GM12878 (cell line): ENCODE results near the gene HIRA. TPM values are rescaled to one million over a fixed set of nuclear protein-coding genes. Genes with fewer than 3 reads are reported as not detected.

ENCODE experiments used
- ATAC-seq: fragments of 200-7000 bp; cut with Tn5 transposase; 3 replicates; pipeline ENCODE4 v1.9.1; 2020; ENCODE audit warnings: mild to moderate bottlenecking, moderate library complexity
- BruUV-seq: library from RNA; stranded (reverse); fragments of 400-500 nt; replicated peaks from 2 replicates; lab custom pipeline; 2021; lab: Mats Ljungman, UMichigan
- CTCF ChIA-PET: fragments of 300-600 bp; sonication (Branson Sonifier 250); formaldehyde crosslinking; extraction: SDS; loops from one replicate; lab custom pipeline; 2021; ENCODE audit warnings: inconsistent platforms; lab: Yijun Ruan, JAX
- POLR2A ChIA-PET: fragments of 350-600 bp; formaldehyde crosslinking; extraction: SDS; loops from one replicate; lab custom pipeline; 2021; ENCODE audit warnings: inconsistent platforms; lab: Charles Lee
- RAD21 ChIA-PET: fragments of 300-600 bp; sonication (Branson Sonifier 250); formaldehyde crosslinking; loops from one replicate; lab custom pipeline; 2023; ENCODE audit warnings: antibody characterized with exemption; ENCODE audit not compliant: unreplicated experiment; lab: Charles Lee
- SMC1A ChIA-PET: fragments of 300-600 bp; sonication (Branson Sonifier 250); formaldehyde crosslinking; loops from one replicate; lab custom pipeline; 2023; ENCODE audit not compliant: unreplicated experiment, uncharacterized antibody; lab: Charles Lee
- DNase-seq: peaks from one replicate; pipeline ENCODE4 v3.0.0-alpha.2; 2011; ENCODE audit warnings: low read depth, low spot score
- FAIRE-seq: peaks from 3 replicates; lab custom pipeline; 2011; peaks lifted over from hg19 to GRCh38; lab: Jason Lieb, UNC
- H2AFZ ChIP-seq: 2 replicates; pipeline ENCODE4 v1.6.0; 2011; ENCODE audit warnings: low read depth, low read length, control low read depth; ENCODE audit not compliant: control insufficient read depth
- H3K27ac ChIP-seq: 2 replicates; pipeline ENCODE4 v1.5.1; 2011; ENCODE audit warnings: control low read depth; ENCODE audit not compliant: control insufficient read depth, insufficient read depth
- H3K27me3 ChIP-seq, 2 experiments: replicated peaks in 1 of 2; 2 replicates each; pipeline versions ENCODE4 v1.6.0 to v1.6.1; 2011; ENCODE audit warnings: low read length in 1 of 2; ENCODE audit not compliant: control insufficient read depth in 2 of 2, insufficient read depth in 2 of 2
- H3K36me3 ChIP-seq, 2 experiments: 2 replicates each; pipeline ENCODE4 v1.5.1; 2011; ENCODE audit warnings: low read length in 1 of 2; ENCODE audit not compliant: control insufficient read depth in 2 of 2, insufficient read depth in 2 of 2
- H3K4me1 ChIP-seq: 2 replicates; pipeline ENCODE4 v1.6.1; 2011; ENCODE audit warnings: mild to moderate bottlenecking, low read length, moderate library complexity, mixed read lengths; ENCODE audit not compliant: control insufficient read depth, insufficient read depth
- H3K4me2 ChIP-seq: 2 replicates; pipeline ENCODE4 v1.6.0; 2011; ENCODE audit warnings: control low read depth; ENCODE audit not compliant: control insufficient read depth, insufficient read depth
- H3K4me3 ChIP-seq: fragments of 200-600 bp; sonication (generic); 2 replicates; pipeline ENCODE4 v1.5.1; 2016
- H3K79me2 ChIP-seq: 2 replicates; pipeline ENCODE4 v1.6.0; 2011; ENCODE audit warnings: low read length; ENCODE audit not compliant: control insufficient read depth, insufficient read depth
- H3K9ac ChIP-seq: 2 replicates; pipeline ENCODE4 v1.8.0; 2011; ENCODE audit warnings: low read length, control low read depth, mixed read lengths; ENCODE audit not compliant: control insufficient read depth, insufficient read depth
- H3K9me3 ChIP-seq: replicated peaks from 3 replicates; pipeline ENCODE4 v1.5.1; 2011; ENCODE audit warnings: mild to moderate bottlenecking, low read length; ENCODE audit not compliant: control insufficient read depth, insufficient read depth
- H4K20me1 ChIP-seq: 2 replicates; pipeline ENCODE4 v1.6.0; 2011; ENCODE audit not compliant: control insufficient read depth, insufficient read depth
- ATF7 ChIP-seq: fragments of 450-650 bp; IDR thresholded peaks from 2 replicates; pipeline ENCODE4 v1.6.1; 2016; ENCODE audit warnings: low read depth, mild to moderate bottlenecking
- BMI1 ChIP-seq: fragments of 450-650 bp; IDR thresholded peaks from 2 replicates; pipeline ENCODE4 v1.6.1; 2016; ENCODE audit warnings: mild to moderate bottlenecking, moderate library complexity, borderline replicate concordance
- BRCA1 ChIP-seq: IDR thresholded peaks from 2 replicates; pipeline ENCODE4 v1.6.1; 2011; ENCODE audit warnings: low read depth, low read length, improper control_type of control experiment
- CHD2 ChIP-seq: IDR thresholded peaks from 2 replicates; pipeline ENCODE4 v1.6.1; 2011; ENCODE audit warnings: low read depth, low read length, improper control_type of control experiment, borderline replicate concordance
- CREB1 ChIP-seq: IDR thresholded peaks from 2 replicates; pipeline ENCODE4 v1.6.1; 2012; ENCODE audit warnings: low read depth, mild to moderate bottlenecking, inconsistent platforms
- CREM ChIP-seq: IDR thresholded peaks from 2 replicates; pipeline ENCODE4 v1.6.1; 2014; ENCODE audit warnings: antibody characterized with exemption, low read depth
- EGR1 ChIP-seq, 2 experiments: IDR thresholded peaks; 1 replicate in 1 of 2; 2 replicates in 1 of 2; pipeline ENCODE4 v1.6.1; 2011 to 2012; ENCODE audit warnings: low read depth in 2 of 2, low read length in 2 of 2, borderline replicate concordance in 1 of 2, mild to moderate bottlenecking in 1 of 2, moderate library complexity in 1 of 2
- GATAD2B ChIP-seq: fragments of 450-650 bp; conservative IDR thresholded peaks from 2 replicates; pipeline ENCODE4 v1.6.1; 2017; ENCODE audit warnings: low read depth, mild to moderate bottlenecking, moderate library complexity
- IKZF2 ChIP-seq, 2 experiments: fragments of 450-650 bp; IDR thresholded peaks; 2 replicates each; pipeline ENCODE4 v1.6.1; 2017; ENCODE audit warnings: mild to moderate bottlenecking in 2 of 2, moderate library complexity in 2 of 2
- KAT2A ChIP-seq: conservative IDR thresholded peaks from 2 replicates; pipeline ENCODE4 v1.6.1; 2011; ENCODE audit warnings: low read depth, low read length; ENCODE audit not compliant: control insufficient read depth
- MEF2A ChIP-seq: IDR thresholded peaks from 2 replicates; pipeline ENCODE4 v1.6.1; 2011; ENCODE audit warnings: low read depth, mild to moderate bottlenecking, low read length, moderate library complexity; ENCODE audit not compliant: insufficient read depth
- PAX5 ChIP-seq: IDR thresholded peaks from 2 replicates; pipeline ENCODE4 v1.6.1; 2011; ENCODE audit warnings: low read depth, low read length, borderline replicate concordance
- PAX8 ChIP-seq: fragments of 450-650 bp; IDR thresholded peaks from 2 replicates; pipeline ENCODE4 v1.6.1; 2017; ENCODE audit warnings: mild to moderate bottlenecking, moderate library complexity
- POLR2AphosphoS5 ChIP-seq: IDR thresholded peaks from 2 replicates; pipeline ENCODE4 v1.6.1; 2011; ENCODE audit warnings: mild to moderate bottlenecking, low read length, inconsistent platforms
- RAD21 ChIP-seq: IDR thresholded peaks from 2 replicates; pipeline ENCODE4 v1.6.1; 2011; ENCODE audit warnings: mild to moderate bottlenecking, low read depth, low read length, moderate library complexity; ENCODE audit not compliant: insufficient read depth
- RB1 ChIP-seq: fragments of 450-650 bp; formaldehyde crosslinking; IDR thresholded peaks from 2 replicates; pipeline ENCODE4 v1.6.1; 2017; ENCODE audit warnings: mild to moderate bottlenecking, borderline replicate concordance
- SMAD5 ChIP-seq: IDR thresholded peaks from 2 replicates; pipeline ENCODE4 v1.6.1; 2016; ENCODE audit warnings: antibody characterized with exemption, low read depth
- WGBS: methylation state at CpG from one replicate; pipeline ENCODE4 v1.1.6; 2016; ENCODE audit warnings: low lambda C conversion rate; ENCODE audit not compliant: insufficient replicate concordance, insufficient coverage; ENCODE audit errors: missing lambda C conversion rate; 5-methylcytosine and 5-hydroxymethylcytosine counted together
- in situ Hi-C: fragments of 300-500 bp; cut with MboI; formaldehyde crosslinking; loops from 9 replicates; pipeline ENCODE4 v1.14.3; 2018; ENCODE audit warnings: mixed read lengths
- intact Hi-C: fragments of 100-400 bp; cut with micrococcal nuclease; formaldehyde crosslinking; loops from one replicate; pipeline ENCODE4 v1.14.2; 2022; ENCODE audit not compliant: unreplicated experiment
- polyA plus RNA-seq, 11 experiments: library from polyadenylated mRNA; depleted of rRNA in 4 of 11; unstranded in 6 of 11; stranded (reverse) in 5 of 11; fragments of >200 nt; fragmentation: Nextera tagmentation in 4 of 11; fragmentation: Illumina TruSeq in 1 of 11; extraction: Ambion mirVana in 4 of 11; extraction: Trizol in 1 of 11; gene quantifications; 1 replicate in 1 of 11; 2 replicates in 10 of 11; pipeline versions ENCODE4 v1.2.1 to v1.2.3, GENCODE V29; 2011 to 2016; ENCODE audit warnings: inconsistent platforms in 2 of 11, missing spikeins in 2 of 11, low read depth in 1 of 11
- total RNA-seq, 4 experiments: library from RNA; depleted of rRNA in 3 of 4; stranded (reverse); fragments of >200 nt in 3 of 4; fragmentation: Illumina TruSeq in 1 of 4; extraction: Trizol in 1 of 4; gene quantifications; 2 replicates each; pipeline versions ENCODE4 v1.2.1 to v1.2.3, GENCODE V29; 2013 to 2021

Gene HIRA
- total and polyA plus RNA-seq, 10 of the 15 experiments (the other 5 are each of a cell fraction or from before 2014, with no cell fraction given): 0.34 to 32.7 (median 14.5) TPM

- no peak for DNase-seq
- no peak overlapping the region for H3K9ac ChIP-seq
- no peak for FAIRE-seq
- intact Hi-C loops: no loop called here
- H3K9me3 ChIP-seq: no peaks in the 10 kb centered on the region
- H4K20me1 ChIP-seq: no peaks in the 10 kb centered on the region
- POLR2A ChIA-PET: no interaction called here
- RAD21 ChIA-PET: no interaction called here
- no peaks in the 10 kb centered on the region for H3K79me2 ChIP-seq
- peaks cover 4% of the 10 kb centered on the region; the same call in 1 of the 2 replicates for H3K4me1 ChIP-seq
- WGBS: 87% methylated on average over 6 of the region's 6 CpGs
- H2AFZ ChIP-seq: no peak overlapping the region
- H3K4me3 ChIP-seq: no peak overlapping the region
- peaks cover 31 to 43% of the 10 kb centered on the region in 2 experiments; a peak in 3 of 4 replicates for H3K36me3 ChIP-seq
- ATAC-seq: no peak
- no peak for TF ChIP-seq ATF7
- no peak for TF ChIP-seq CHD2
- TF ChIP-seq MEF2A: no peak
- TF ChIP-seq PAX8: no peak
- TF ChIP-seq, all 136 proteins: peak for 0
- no peak overlapping the region for H3K4me2 ChIP-seq
- ChIA-PET CTCF (no interaction called here), SMC1A (no interaction called here)
- no peaks in the 10 kb centered on the region for H3K27me3 ChIP-seq
- BruUV-seq: TSS peak; percentile 28
- in situ Hi-C loops: no loop called here
- no peak overlapping the region for H3K27ac ChIP-seq
Measured at GRCh38 chr22:19454156-19454555, 22.6 kb upstream of the HIRA start.

- Histone ChIP-seq H3K9ac (no peak overlapping the region), H3K4me3 (no peak overlapping the region), H3K36me3 (peaks cover 31 to 43% of the 10 kb centered on the region in 2 experiments; a peak in 3 of 4 replicates), H3K27me3 (no peaks in the 10 kb centered on the region), H2AFZ (no peak overlapping the region), H3K4me2 (no peak overlapping the region), H4K20me1 (no peaks in the 10 kb centered on the region), H3K79me2 (no peaks in the 10 kb centered on the region), H3K4me1 (peaks cover 8% of the 10 kb centered on the region), H3K27ac (no peak overlapping the region), H3K9me3 (no peaks in the 10 kb centered on the region)
- ChIA-PET CTCF (no interaction called here), RAD21 (no interaction called here), POLR2A (no interaction called here), SMC1A (interaction anchor here (0.8 kb wide), 1 partner anchor 34 kb away, joined by 3 read pairs; no protein-coding TSS in a partner anchor)
- DNase-seq (no peak), FAIRE-seq (no peak), ATAC-seq (no peak)
- intact Hi-C loops (no loop called here), in situ Hi-C loops (no loop called here)
- WGBS: 97% methylated on average over 5 of the region's 5 CpGs
- no TSS peak for BruUV-seq
- no peak for TF ChIP-seq POLR2AphosphoS5
- TF ChIP-seq RB1: no peak
- TF ChIP-seq GATAD2B: no peak
- TF ChIP-seq KAT2A: no peak
- no peak for TF ChIP-seq EGR1 (IDR thresholded peaks at IDR 0.05; ENCODE audit: borderline replicate concordance in 1 of 2, low read depth in 2 of 2, low read length in 2 of 2)
- no peak for TF ChIP-seq CREB1
- no peak for TF ChIP-seq IKZF2 (IDR thresholded peaks at IDR 0.05)
- no peak for TF ChIP-seq RAD21
- TF ChIP-seq BMI1: no peak
- TF ChIP-seq CHD2: no peak
- TF ChIP-seq SMAD5: no peak
- no peak for TF ChIP-seq ATF7
- TF ChIP-seq CREM: no peak
- no peak for TF ChIP-seq BRCA1
- TF ChIP-seq PAX5: no peak
Measured at GRCh38 chr22:19453718-19454117, 22.2 kb upstream of the HIRA start.
